ENCODE results near the gene CGB8. TPM values are rescaled to one million over a fixed set of nuclear protein-coding genes. Genes with fewer than 3 reads are reported as not detected.
A peak's percentile ranks its signal among the peaks of the same experiment; 100 is the strongest.
"Not testable (repeated sequence)": the region's sequence is repeated elsewhere in the genome, so short reads cannot be mapped to it uniquely, and the experiment has no call there.

The CGB8 gene
- not detected for total RNA-seq

- H3K9me3 ChIP-seq; H3K27ac ChIP-seq; intact Hi-C loops (cut with DNase I); H3K4me1 ChIP-seq (replicated peaks); H3K27me3 ChIP-seq (replicated peaks; ENCODE audit: insufficient read depth); H3K36me3 ChIP-seq; DNase-seq (ENCODE audit: low spot score); H3K4me3 ChIP-seq: not testable (repeated sequence)
- WGBS = 61% methylated on average over 10 of the region's 12 CpGs
Measured at GRCh38 chr19:49049011-49049410, at the start of gene CGB8. Gene CGB8, minus strand, starts transcription at chr19:49049111. Its CDS starts 372 bp downstream, at chr19:49048739.

- TF ChIP-seq CTCF (IDR thresholded peaks at IDR 0.05) (peak; percentile 97 to 99 (median 98)), POLR2AphosphoS5 (IDR thresholded peaks at IDR 0.05) (peak; percentile 88), POLR2A (IDR thresholded peaks at IDR 0.05) (no peak)
- Histone ChIP-seq H3K4me3 (no peak overlapping the region), H3K27ac (peak overlapping the region; percentile 67 to 72), H3K4me1 (replicated peaks) (peaks cover 16% of the 10 kb centered on the region), H3K27me3 (replicated peaks; ENCODE audit: insufficient read depth) (no peaks in the 10 kb centered on the region), H3K9me3 (no peaks in the 10 kb centered on the region), H3K36me3 (peaks cover 11 to 16% of the 10 kb centered on the region in 2 donors)
- DNase-seq (ENCODE audit: low spot score) = peak; percentile 84
- intact Hi-C loops (cut with DNase I) = loop anchor here (5.0 kb wide), 2 partner anchors 50 to 110 kb away; no protein-coding TSS in a partner anchor
- 36% methylated on average over 8 of the region's 8 CpGs for WGBS
Measured at GRCh38 chr19:49097453-49098288, 48.8 kb upstream of the CGB8 start.

GRCh38 chr19:49094505-49095482 is 45.9 kb upstream of the CGB8 start:
- H3K4me3 ChIP-seq = no peak overlapping the region
- H3K36me3 ChIP-seq = peaks cover 8 to 20% of the 10 kb centered on the region in 2 donors
- no peaks in the 10 kb centered on the region for H3K27me3 ChIP-seq (replicated peaks; ENCODE audit: insufficient read depth)
- peak overlapping the region in 1 of 2 donors; percentile 13 for H3K27ac ChIP-seq
- DNase-seq (ENCODE audit: low spot score) = no peak
- intact Hi-C loops (cut with DNase I) = loop anchor here (5.0 kb wide), 2 partner anchors 53 to 113 kb away; no protein-coding TSS in a partner anchor
- H3K9me3 ChIP-seq = no peaks in the 10 kb centered on the region
- H3K4me1 ChIP-seq (replicated peaks) = peaks cover 16% of the 10 kb centered on the region
- TF ChIP-seq CTCF (IDR thresholded peaks at IDR 0.05) (no peak), POLR2AphosphoS5 (IDR thresholded peaks at IDR 0.05) (no peak), POLR2A (IDR thresholded peaks at IDR 0.05) (no peak)
- WGBS = 61% methylated on average over 23 of the region's 23 CpGs

GRCh38 chr19:49092686-49093085 is 43.8 kb upstream of the CGB8 start:
- Histone ChIP-seq H3K36me3 (peaks cover 3 to 20% of the 10 kb centered on the region in 2 donors), H3K27ac (no peak overlapping the region), H3K9me3 (no peaks in the 10 kb centered on the region), H3K27me3 (replicated peaks; ENCODE audit: insufficient read depth) (no peaks in the 10 kb centered on the region), H3K4me1 (replicated peaks) (peaks cover 7% of the 10 kb centered on the region), H3K4me3 (no peak overlapping the region)
- TF ChIP-seq POLR2AphosphoS5 (IDR thresholded peaks at IDR 0.05) (no peak), CTCF (IDR thresholded peaks at IDR 0.05) (no peak), POLR2A (IDR thresholded peaks at IDR 0.05) (no peak)
- DNase-seq (ENCODE audit: low spot score) = no peak
- WGBS = 92% methylated on average over 6 of the region's 6 CpGs
- intact Hi-C loops (cut with DNase I) = no loop called here
